Urinary bladder (tissue), 4 donors: ENCODE data around the gene TPM4. TPM values are rescaled to one million over a fixed set of nuclear protein-coding genes. Genes with fewer than 3 reads are reported as not detected.
"Not testable (repeated sequence)": the region's sequence is repeated elsewhere in the genome, so short reads cannot be mapped to it uniquely, and the experiment has no call there.

Experiments
- DNase-seq: peaks from one replicate; pipeline ENCODE4 v3.0.0-alpha.2; 2015; ENCODE audit errors: extremely low spot score
- H3K27ac ChIP-seq: one replicate; pipeline ENCODE4 v1.5.1; 2013; ENCODE audit warnings: low read depth, mild to moderate bottlenecking, moderate library complexity
- H3K36me3 ChIP-seq: one replicate; pipeline ENCODE4 v1.6.1; 2013; ENCODE audit warnings: mild to moderate bottlenecking, moderate library complexity; ENCODE audit not compliant: insufficient read depth
- H3K4me1 ChIP-seq: one replicate; pipeline ENCODE4 v1.6.1; 2013; ENCODE audit warnings: mild to moderate bottlenecking, moderate library complexity; ENCODE audit not compliant: insufficient read depth
- H3K4me3 ChIP-seq: one replicate; pipeline ENCODE4 v1.5.1; 2013; ENCODE audit warnings: low read depth, low read length
- WGBS: extraction: QIAGEN DNeasy Blood & Tissue Kit; methylation state at CpG from one replicate; pipeline ENCODE4 v1.1.7; 2013; 5-methylcytosine and 5-hydroxymethylcytosine counted together
- polyA plus RNA-seq: library from polyadenylated mRNA; stranded (reverse); fragments of 200-250 nt; gene quantifications from one replicate; pipeline ENCODE4 v1.2.3, GENCODE V29; 2013
- total RNA-seq: library from RNA; depleted of rRNA; stranded (reverse); fragments of >200 nt; gene quantifications from one replicate; pipeline ENCODE4 v1.2.3, GENCODE V29; 2014
- donor health status: healthy with polysubstance abuse.
- donor health status: healthy.

The TPM4 gene
- total RNA-seq (438 TPM), polyA plus RNA-seq (424 TPM)

DNA sequence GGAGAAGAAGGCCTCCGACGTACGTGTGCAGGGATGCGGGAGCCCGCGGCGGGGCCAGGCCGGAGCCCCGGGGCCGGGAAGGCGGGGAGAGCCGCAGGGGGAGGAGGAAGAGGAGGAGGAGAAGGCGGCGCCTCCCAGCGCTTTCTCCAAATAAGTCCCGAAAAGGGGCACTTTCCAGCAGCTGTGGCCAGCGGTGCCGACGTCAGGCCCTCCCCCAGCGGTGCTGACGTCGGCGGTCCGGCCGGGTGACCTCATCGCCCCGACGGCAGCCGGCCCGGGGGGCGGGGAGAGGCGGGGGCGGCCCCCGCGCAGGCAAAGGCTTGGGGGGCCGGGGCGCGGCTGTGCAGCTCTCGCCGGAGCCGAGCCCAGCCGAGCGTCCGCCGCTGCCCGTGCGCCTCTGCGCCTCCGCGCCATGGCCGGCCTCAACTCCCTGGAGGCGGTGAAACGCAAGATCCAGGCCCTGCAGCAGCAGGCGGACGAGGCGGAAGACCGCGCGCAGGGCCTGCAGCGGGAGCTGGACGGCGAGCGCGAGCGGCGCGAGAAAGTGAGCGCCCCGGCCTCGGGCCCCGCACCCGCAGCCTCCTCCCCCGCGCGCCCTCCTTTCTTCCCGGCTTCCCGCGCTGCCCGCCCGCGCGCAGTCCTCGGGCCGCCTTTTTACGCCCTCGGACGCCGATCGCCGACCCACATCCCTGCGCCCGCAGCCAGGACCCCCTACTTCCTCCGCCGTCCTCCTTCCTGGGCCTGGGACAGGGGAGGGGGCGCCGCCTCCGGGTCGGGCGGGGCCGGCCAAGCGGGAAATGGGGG is at the start of gene TPM4:
TPM4 (plus strand) TSS at position 342 of the 804 bp plus-strand sequence; CDS start at position 413, 71 bp downstream.
- peak; percentile 82 for DNase-seq
- Histone ChIP-seq H3K36me3 (no peaks in the 10 kb centered on the region), H3K27ac (peak within 1 kb of the TSS; percentile 100), H3K4me1 (no peaks in the 10 kb centered on the region), H3K4me3 (peak within 1 kb of the TSS; percentile 98)
- under 1% methylated on average over 101 of the region's 101 CpGs for WGBS

DNA sequence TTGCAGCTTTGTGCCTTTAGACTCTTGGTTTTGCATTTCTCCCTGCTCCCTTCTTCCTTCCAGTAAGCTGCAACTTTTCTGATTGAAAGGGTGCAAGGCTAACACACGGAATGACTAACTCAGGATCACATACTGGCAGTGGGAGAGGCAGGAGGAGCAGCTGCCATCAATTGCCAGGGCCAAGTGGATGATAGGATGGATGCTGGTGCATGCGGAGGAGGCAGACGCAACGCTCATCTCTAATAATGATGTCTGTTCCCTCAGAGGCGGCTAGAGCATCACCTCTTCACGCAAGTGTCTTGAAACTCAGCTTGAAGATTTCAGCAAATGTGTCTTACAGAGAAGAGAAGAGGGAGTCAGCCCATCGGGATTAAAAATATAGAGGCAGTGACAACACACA is 49.5 kb upstream of the TPM4 start:
- 78% methylated on average over 7 of the region's 7 CpGs for WGBS
- no peak overlapping the region for H3K4me3 ChIP-seq
- no peak for DNase-seq
- H3K27ac ChIP-seq: no peak overlapping the region
- no peaks in the 10 kb centered on the region for H3K4me1 ChIP-seq
- H3K36me3 ChIP-seq: no peaks in the 10 kb centered on the region

DNA sequence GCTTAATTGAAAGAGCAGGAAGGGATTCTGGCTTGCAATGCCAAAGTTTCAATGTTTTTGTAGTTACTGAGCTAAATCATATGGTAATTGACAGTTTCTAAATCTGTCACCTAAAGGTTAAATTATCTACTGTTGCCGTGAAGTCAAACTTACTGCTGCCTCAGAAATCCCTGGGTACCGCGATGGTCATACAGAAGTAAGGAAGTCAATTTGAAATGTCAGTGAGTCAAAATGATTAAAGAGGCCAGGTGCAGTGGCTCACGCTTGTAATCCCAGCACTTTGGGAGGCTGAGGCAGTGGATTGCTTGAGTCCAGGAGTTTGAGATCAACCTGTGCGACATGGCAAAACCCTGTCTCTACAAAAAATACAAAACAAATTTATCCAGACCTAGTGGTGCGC is 48.8 kb upstream of the TPM4 start:
- H3K27ac ChIP-seq: no peak overlapping the region
- H3K4me3 ChIP-seq: no peak overlapping the region
- DNase-seq: no peak
- no peaks in the 10 kb centered on the region for H3K36me3 ChIP-seq
- H3K4me1 ChIP-seq: no peaks in the 10 kb centered on the region
- 58% methylated on average over 6 of the region's 6 CpGs for WGBS

DNA sequence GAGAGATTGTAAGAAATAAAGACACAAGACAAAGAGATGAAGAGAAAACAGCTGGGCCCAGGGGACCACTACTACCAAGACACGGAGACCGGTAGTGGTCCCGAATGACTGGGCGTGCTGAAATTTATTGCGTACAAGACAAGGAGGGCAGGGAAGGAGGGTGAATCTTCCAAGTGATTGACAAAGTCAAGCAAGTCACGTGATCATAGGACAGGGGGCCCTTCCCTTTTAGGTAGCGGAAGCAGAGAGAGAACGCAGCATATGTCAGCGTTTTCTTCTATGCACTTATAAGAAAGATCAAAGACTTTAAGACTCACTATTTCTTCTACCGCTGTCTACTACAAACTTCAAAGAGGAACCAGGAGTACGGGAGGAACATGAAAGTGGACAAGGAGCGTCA is 46.1 kb upstream of the TPM4 start:
- H3K4me1 ChIP-seq, H3K4me3 ChIP-seq, H3K36me3 ChIP-seq, DNase-seq, H3K27ac ChIP-seq: not testable (repeated sequence)
- WGBS: 87% methylated on average over 12 of the region's 12 CpGs

DNA sequence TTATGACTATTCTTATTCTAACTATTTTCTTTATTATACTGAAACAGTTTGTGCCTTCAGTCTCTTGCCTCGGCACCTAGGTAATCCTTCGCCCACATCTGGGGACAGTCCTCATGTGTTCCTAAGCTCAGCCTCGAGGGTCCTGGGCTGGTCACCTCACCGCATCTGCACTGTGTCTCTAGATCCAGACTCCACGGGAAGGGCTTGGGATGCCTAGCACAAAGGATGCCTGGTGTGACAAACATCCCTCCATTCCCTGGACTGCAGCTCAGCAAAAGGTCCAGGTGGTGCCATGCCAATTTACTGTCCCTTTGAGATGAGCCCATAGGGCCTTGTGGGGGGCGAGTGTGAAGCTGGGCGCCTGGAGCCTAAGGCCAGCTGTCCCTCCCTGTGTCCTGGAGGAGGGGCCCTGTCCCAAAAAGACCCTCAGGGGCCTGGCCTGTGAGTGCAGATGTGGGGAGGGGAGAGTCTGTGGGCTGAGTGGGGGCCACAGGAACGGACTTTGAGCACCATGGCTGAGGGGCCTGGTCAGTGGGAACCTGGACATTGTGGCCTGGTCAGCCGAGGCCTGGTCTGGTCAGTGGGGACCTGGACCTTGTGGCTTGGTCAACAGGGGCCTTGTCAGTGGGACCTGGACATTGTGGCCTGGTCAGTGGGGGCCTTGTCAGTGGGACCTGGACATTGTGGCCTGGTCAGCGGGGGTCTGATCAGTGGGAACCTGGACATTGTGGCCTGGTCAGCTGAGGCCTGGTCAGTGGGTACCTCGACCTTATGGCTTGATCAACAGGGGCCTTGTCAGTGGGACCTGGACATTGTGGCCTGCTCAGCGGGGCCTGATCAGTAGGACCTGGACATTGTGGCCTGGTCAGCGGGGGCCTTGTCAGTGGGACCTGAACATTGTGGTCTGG is 45.1 kb upstream of the TPM4 start:
- H3K27ac ChIP-seq: no peak overlapping the region
- 90% methylated on average over 13 of the region's 13 CpGs for WGBS

DNA sequence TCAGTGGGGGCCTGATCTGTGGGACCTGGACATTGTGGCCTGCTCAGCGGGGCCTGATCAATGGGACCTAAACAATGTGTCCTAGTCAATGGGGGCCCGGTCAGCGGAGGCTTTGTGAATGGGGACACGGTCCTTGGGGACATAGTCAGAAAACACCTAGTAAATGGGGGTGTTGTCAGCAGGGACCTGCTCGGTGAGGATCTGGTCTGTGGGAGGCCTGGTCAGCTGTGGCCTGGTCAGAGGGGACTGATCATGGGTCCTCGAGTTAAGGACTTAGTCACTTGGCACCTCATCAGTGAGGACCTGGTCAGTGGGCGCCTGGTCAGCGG is 44.5 kb upstream of the TPM4 start:
- no peak for DNase-seq
- Histone ChIP-seq H3K36me3 (no peaks in the 10 kb centered on the region), H3K4me3 (no peak overlapping the region), H3K4me1 (no peaks in the 10 kb centered on the region), H3K27ac (no peak overlapping the region)
- 96% methylated on average over 8 of the region's 8 CpGs for WGBS

More for the DNA sequence above, 45.1 kb upstream of the TPM4 start:
- Histone ChIP-seq H3K4me3 (no peak overlapping the region), H3K36me3 (no peaks in the 10 kb centered on the region), H3K4me1 (no peaks in the 10 kb centered on the region)
- no peak for DNase-seq

DNA sequence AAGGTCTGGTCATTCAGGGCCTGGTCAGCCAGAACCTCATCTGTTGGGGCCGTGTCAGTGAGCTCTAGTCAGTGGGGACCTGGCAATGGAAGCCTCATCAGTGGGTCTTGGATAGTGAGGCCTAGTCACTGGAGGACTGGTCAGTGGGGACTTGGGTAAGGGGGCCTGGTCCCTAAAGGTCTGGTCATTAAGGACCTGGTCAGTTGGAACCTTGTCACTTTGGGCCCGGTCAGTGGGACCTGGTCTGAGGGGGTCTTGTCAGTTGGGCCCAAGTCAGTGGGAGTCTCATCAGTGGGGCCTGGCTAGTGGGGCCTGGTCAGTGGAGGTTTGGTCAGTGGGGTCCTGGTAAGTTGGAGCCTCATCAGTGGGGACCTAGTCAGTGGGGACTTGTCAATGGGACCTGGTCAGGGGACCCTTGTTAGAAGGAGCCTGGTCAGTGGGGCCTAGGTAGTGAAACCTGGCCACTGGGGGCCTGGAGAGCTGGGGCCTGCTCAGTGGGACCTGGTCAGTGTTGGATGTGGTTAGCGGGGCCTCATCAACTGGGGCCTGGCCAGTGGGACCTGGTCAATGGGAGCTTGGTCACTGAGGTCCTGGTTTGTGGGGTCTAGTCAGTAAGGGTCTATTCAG is 43.7 kb upstream of the TPM4 start:
- DNase-seq: no peak
- 98% methylated on average over 3 of the region's 3 CpGs for WGBS
- Histone ChIP-seq H3K36me3 (no peaks in the 10 kb centered on the region), H3K27ac (no peak overlapping the region), H3K4me1 (no peaks in the 10 kb centered on the region), H3K4me3 (no peak overlapping the region)

DNA sequence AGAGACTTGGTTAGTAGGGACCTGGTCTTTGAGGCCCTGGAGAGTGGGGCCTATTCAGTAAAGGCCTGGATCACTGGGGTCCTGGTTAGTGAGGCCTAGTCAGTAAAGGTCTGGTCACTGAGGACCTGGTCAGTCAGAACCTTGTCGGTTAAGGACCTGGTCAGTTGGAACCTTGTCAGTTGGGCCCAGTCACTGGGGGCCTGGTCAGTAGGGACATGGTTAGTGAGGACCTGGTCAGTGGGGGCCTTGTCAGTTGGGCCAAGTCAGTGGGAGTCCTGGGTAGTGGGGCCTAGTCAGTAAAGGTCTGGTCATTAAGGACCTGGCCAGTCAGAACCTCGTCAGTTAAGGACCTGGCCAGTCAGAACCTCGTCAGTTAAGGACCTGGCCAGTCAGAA is 43.2 kb upstream of the TPM4 start:
- H3K36me3 ChIP-seq: no peaks in the 10 kb centered on the region
- H3K4me3 ChIP-seq: no peak overlapping the region
- no peaks in the 10 kb centered on the region for H3K4me1 ChIP-seq
- no peak overlapping the region for H3K27ac ChIP-seq
- DNase-seq: no peak
- 93% methylated on average over 3 of the region's 3 CpGs for WGBS

DNA sequence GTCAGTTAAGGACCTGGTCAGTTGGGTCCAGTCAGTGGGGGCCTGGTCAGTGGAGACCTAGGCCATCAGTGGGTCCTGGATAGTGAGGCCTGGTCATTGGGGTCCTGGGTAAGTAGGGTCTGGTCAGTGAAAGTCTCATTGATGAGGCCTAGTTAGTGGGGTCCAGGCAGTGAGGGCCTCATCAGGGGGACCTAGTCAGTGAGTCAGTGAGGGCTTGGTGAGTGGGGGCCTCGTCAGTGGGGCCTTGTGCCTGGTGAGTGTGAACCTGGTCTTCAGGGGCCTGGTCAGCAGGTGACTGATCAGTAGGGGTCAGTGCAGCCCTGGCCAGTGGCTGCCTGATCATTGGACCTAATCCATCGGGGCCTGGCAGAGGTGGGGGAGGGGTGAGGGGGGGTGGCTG is 42.6 kb upstream of the TPM4 start:
- DNase-seq: no peak
- H3K4me1 ChIP-seq: no peaks in the 10 kb centered on the region

DNA sequence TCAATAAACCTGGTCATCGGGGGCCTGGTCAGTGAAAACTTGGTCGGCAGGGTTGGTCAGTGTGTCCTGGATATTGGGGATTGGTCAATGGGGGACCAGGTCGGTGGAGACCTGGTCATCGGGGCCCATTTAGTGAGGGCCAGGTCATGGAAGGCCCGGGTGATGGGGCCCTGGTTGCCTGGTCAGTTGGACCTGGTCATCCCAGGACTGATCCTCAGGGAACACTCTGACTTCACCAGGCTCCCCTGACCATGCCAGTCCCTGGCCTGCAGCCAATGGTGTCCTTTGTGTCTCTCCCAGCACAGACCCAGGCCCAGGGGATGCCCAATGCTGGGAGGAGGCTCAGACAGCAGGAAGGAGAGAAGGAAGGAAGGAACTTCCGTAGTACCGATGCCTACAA is 42.1 kb upstream of the TPM4 start:
- H3K27ac ChIP-seq: no peak overlapping the region
- no peak for DNase-seq
- H3K4me1 ChIP-seq: no peaks in the 10 kb centered on the region
- no peak overlapping the region for H3K4me3 ChIP-seq
- 86% methylated on average over 7 of the region's 7 CpGs for WGBS
- H3K36me3 ChIP-seq: no peaks in the 10 kb centered on the region

More for the DNA sequence above, 42.6 kb upstream of the TPM4 start:
- Histone ChIP-seq H3K4me3 (no peak overlapping the region), H3K36me3 (no peaks in the 10 kb centered on the region), H3K27ac (no peak overlapping the region)
- 78% methylated on average over 2 of the region's 2 CpGs for WGBS

DNA sequence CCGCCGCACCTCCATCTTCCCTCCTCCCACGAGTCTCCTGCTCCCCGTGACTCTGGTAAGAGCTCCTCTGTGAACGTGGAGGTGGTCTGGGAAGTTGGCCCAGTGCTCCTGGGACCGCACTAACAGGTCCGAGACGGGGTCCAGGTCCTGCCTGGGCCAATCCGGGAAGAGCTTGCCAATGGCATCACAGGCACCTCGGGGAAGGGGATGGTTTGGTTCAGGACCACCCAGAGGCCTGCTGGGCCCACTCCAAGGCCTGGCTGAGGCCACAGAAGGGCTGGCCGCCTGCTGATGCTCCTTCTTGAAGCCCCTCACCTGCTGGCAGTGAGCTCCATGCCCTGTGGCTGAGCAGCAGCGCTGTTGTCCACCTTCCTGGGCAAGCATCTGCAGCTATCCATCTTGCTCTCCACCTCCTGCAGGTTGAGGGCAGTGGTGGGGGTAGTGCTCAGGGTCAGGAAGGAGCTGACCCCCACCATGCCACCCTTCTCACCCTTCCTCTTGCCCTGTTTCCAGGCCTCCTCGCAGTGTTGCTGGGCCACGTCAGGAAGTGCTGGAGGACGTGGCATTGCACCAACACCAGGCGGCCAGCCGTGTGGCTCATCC is 41.2 kb upstream of the TPM4 start:
- WGBS: 74% methylated on average over 17 of the region's 17 CpGs
- no peaks in the 10 kb centered on the region for H3K36me3 ChIP-seq
- no peak overlapping the region for H3K27ac ChIP-seq
- H3K4me3 ChIP-seq: no peak overlapping the region
- DNase-seq: no peak
- H3K4me1 ChIP-seq: no peaks in the 10 kb centered on the region

DNA sequence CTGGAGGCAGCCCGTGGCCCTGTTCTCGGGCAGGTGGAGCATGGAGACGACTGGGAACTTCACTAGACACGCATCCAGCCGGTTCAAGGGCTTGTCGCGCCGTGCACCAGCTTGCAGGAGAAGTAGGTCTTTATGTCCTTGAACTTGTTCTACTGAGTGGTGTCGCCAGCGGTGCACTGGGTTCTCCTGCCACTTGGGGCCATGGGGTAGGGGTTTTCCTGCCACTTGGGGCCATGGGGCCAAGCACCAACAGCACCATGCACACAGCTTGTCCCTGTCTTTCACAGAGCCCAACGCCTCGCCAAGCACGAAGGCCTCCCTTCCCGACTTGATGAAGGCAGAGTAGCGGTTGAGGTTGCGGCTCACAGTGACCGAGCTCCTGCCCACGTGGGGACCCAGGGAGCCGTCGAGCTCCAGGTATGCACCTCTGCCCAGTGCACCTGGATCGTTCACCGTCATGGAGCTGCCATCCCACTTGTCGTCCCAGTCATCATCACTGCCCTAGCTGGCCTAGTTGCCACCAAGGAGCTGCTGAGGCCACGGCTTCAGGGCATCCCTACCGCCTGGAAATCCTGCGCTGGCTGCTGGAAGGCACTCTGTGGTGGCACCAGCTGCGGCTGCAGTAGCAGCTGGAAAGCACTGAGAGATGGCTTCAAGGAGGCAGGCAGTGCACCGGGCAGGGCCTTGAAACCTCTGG is 40.5 kb upstream of the TPM4 start:
- no peaks in the 10 kb centered on the region for H3K36me3 ChIP-seq
- WGBS: 90% methylated on average over 28 of the region's 28 CpGs
- DNase-seq: no peak
- H3K4me3 ChIP-seq: no peak overlapping the region
- no peak overlapping the region for H3K27ac ChIP-seq
- H3K4me1 ChIP-seq: no peaks in the 10 kb centered on the region

DNA sequence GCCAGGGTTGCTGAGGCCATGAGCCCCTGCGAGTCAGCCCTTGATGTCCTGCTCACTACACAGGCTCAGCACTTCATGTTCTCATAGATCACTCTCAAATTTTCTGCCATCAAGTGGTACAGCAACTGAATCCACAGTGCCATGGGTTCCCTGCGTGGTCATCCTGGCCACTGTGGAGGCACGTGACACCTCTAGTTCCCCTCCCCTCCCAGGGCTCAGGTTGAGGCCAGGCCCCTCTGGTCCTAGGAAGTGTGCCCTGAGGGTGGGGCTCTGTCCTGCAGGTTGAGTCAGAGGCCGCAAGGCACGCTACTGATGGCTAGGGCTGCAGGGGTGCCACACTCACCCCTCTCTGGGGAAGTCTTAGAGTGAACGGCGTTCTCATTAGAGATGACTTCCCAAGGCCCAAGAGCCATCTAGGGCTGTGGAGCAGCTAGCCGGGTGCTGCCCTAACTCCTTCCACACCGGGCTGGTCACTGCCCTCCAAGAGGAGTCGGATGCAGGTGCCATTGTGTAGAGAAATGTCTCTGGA is 39.8 kb upstream of the TPM4 start:
- no peak overlapping the region for H3K4me3 ChIP-seq
- no peaks in the 10 kb centered on the region for H3K4me1 ChIP-seq
- 87% methylated on average over 10 of the region's 10 CpGs for WGBS
- no peaks in the 10 kb centered on the region for H3K36me3 ChIP-seq
- DNase-seq: no peak
- no peak overlapping the region for H3K27ac ChIP-seq
